ENCODE results near the gene GAB1. TPM values are rescaled to one million over a fixed set of nuclear protein-coding genes. Genes with fewer than 3 reads are reported as not detected.

The GAB1 gene
- total and polyA plus RNA-seq, 2 of the 8 experiments (the other 6 are each of a cell fraction or from before 2014, with no cell fraction given), result 6.8 to 21.3 TPM

DNA sequence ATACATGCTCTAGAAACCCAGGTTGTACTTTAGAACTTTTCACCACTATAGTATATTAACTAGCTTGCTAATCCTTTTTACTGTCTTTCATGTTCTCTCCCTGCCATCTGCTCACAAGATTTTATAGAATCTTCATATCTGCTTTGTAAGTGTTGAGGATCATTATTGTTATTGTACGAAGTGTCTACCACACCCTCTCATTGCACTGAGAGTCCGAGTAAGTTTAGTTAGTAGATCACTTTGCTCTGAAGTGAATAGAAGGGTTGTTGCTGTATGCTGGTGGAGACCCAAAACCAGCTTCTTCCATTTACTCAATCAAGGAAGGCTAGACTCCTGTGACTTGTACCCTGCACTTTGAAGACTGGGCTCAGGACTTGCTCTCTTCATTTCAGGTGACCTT, 17.1 kb downstream of the GAB1 start (continued):
- TF ChIP-seq ZNF274 (IDR thresholded peaks at IDR 0.05; ENCODE audit: borderline replicate concordance, extremely low read depth, low read length), result no peak
- no peak for TF ChIP-seq TCF12 (IDR thresholded peaks at IDR 0.05; ENCODE audit: low read depth, low read length)
- TF ChIP-seq NRF1 (IDR thresholded peaks at IDR 0.05; ENCODE audit: low read depth, low read length), result no peak
